ENCODE measurements around the gene LDLRAD1.
"Not testable (repeated sequence)": the region's sequence is repeated elsewhere in the genome, so short reads cannot be mapped to it uniquely, and the experiment has no call there.

Gene LDLRAD1

DNA sequence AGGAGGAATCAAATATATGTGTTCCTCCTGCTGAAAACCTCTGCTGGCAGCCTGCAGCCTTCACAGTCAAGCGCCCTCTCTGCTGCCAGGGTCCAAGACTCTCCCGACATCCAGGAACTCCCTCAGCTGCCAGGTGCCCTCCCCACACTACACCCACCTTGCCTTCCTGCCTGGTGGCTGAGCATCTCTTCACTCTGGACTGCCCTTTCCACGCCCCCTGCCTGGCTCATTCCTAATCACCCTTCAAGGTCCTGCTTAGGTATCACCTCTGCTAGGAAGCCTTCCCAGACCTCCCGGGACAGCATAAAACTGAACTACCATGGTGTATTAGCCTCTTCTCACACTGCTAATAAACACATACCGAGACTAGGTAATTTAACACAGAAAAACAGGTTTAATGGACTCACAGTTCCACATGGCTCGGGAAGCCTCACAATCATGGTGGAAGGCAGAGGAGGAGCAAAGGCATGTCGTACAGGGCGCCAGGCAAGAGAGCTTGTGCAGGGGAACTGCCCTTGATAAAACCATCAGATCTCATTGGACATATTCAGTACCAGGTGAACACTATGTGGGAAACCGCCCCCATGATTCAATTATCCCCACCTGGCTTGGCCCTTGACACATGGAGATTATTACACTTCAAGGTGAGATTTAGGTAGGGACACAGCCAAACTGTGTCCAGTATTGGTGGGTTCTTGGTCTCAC is 15.3 kb downstream of the LDLRAD1 start:
- no peak overlapping the region for H3K4me3 ChIP-seq (ENCODE audit: control insufficient read depth, low read depth, low read length)
- TF ChIP-seq, protein P1, sequence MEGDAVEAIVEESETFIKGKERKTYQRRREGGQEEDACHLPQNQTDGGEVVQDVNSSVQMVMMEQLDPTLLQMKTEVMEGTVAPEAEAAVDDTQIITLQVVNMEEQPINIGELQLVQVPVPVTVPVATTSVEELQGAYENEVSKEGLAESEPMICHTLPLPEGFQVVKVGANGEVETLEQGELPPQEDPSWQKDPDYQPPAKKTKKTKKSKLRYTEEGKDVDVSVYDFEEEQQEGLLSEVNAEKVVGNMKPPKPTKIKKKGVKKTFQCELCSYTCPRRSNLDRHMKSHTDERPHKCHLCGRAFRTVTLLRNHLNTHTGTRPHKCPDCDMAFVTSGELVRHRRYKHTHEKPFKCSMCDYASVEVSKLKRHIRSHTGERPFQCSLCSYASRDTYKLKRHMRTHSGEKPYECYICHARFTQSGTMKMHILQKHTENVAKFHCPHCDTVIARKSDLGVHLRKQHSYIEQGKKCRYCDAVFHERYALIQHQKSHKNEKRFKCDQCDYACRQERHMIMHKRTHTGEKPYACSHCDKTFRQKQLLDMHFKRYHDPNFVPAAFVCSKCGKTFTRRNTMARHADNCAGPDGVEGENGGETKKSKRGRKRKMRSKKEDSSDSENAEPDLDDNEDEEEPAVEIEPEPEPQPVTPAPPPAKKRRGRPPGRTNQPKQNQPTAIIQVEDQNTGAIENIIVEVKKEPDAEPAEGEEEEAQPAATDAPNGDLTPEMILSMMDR (IDR thresholded peaks at IDR 0.05; ENCODE audit: control insufficient read depth, insufficient read depth, low read depth, low read length, missing control alignments) = no peak
- DNase-seq (ENCODE audit: low read depth) = no peak

DNA sequence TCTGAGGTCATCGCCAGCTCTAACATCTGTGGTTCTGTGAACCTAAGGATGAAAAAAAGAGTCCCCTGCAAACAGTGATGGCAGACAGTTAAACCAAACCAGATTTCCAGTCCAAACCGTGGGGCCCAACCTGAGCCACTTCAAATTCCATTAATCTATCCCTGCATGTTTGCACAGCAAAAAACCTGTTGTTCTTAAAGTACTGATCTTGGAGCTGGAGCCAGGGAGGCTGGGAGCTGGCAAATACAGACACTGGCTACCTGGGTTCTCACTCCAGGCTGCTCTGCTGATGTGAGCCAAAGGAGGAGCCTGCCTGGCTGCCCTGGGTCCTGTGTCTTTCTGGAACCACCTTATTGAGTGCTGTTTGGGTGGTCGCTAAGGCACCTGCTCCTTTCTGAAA is 16.4 kb downstream of the LDLRAD1 start:
- TF ChIP-seq, protein P1 (IDR thresholded peaks at IDR 0.05; ENCODE audit: control insufficient read depth, insufficient read depth, low read depth, low read length, missing control alignments) = no peak
- no peak for DNase-seq (ENCODE audit: low read depth)
- no peak overlapping the region for H3K4me3 ChIP-seq (ENCODE audit: control insufficient read depth, low read depth, low read length)

DNA sequence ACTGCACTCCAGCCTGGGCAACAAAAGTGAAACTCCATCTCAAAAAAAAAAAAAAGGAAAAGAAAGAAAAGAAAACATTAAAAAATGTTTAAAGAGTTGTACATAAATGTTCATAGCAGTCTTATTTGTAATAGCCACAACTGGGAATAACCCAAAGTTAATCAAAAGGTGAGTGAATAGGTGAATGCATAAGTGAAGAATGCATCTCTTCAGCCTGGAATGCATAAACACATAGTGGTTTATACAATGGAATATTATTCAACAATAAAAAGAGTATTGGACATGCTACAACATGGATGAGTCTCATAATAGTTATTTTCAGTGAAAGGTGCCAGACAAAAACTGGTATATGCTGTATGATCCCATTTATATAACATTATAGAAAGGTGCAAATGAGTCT is 18.1 kb downstream of the LDLRAD1 start:
- no peak overlapping the region for H3K4me3 ChIP-seq (ENCODE audit: control insufficient read depth, low read depth, low read length)
- TF ChIP-seq, protein P1 (IDR thresholded peaks at IDR 0.05; ENCODE audit: control insufficient read depth, insufficient read depth, low read depth, low read length, missing control alignments) = no peak
- no peak for DNase-seq (ENCODE audit: low read depth)

DNA sequence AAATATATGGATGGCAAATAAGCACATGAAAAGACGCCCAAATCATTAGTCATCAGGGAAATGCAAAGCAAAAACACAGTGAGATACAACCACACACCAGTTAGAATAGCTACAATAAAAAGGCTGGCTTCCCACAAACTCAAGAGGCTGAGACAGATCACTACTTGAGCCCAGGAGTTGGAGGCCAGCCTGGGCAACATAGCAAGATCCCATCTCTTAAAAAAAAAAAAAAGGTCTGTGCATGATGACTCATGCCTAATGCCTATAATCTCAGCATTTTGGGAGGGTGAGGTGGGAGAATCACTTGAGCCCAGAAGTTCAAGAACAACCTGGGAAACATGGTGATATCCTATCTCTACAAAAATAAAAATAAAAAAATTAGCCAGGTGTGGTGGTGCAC is 19.8 kb downstream of the LDLRAD1 start:
- DNase-seq (ENCODE audit: low read depth) = no peak
- TF ChIP-seq, protein P1 (IDR thresholded peaks at IDR 0.05; ENCODE audit: control insufficient read depth, insufficient read depth, low read depth, low read length, missing control alignments) = no peak
- no peak overlapping the region for H3K4me3 ChIP-seq (ENCODE audit: control insufficient read depth, low read depth, low read length)

DNA sequence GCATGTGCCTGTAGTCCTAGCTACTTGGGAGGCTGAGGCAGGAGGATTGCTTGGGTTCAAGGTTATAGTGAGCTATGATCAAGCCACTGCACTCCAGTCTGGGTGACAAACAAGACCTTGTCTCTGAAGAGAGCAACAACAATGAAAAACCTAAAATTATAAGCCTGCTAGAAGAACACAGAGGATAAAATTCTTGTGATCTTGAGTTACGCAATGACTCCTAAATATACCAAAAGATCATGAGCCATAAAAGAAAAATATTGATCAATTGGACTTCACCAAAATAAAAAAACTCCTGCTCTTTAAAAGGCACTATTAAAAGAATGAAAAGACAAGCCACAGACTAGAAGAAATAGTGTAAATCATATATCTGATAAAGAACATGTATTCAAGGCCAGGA is 22.3 kb downstream of the LDLRAD1 start:
- no peak overlapping the region for H3K4me3 ChIP-seq (ENCODE audit: control insufficient read depth, low read depth, low read length)
- no peak for DNase-seq (ENCODE audit: low read depth)
- TF ChIP-seq, protein P1 (IDR thresholded peaks at IDR 0.05; ENCODE audit: control insufficient read depth, insufficient read depth, low read depth, low read length, missing control alignments) = no peak

DNA sequence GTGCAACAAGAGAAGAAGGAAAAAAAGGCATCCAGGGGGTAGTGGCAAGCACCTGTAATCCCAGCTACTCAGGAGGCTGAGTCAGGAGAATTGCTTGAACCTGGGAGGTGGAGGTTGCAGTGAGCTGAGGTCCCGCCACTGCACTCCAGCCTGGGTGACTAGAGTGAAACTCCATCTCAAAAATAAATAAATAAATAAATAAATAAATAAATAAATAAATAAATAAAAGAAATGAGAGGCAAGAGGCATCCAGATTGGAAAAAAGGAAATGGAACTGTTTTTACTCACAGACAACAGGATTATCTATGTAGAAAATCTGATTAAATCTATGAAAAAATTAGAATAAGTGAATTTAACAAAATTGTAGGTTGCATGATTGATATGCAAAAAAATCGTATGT is 23.5 kb downstream of the LDLRAD1 start:
- not testable (repeated sequence) for DNase-seq (ENCODE audit: low read depth); H3K4me3 ChIP-seq (ENCODE audit: control insufficient read depth, low read depth, low read length)

DNA sequence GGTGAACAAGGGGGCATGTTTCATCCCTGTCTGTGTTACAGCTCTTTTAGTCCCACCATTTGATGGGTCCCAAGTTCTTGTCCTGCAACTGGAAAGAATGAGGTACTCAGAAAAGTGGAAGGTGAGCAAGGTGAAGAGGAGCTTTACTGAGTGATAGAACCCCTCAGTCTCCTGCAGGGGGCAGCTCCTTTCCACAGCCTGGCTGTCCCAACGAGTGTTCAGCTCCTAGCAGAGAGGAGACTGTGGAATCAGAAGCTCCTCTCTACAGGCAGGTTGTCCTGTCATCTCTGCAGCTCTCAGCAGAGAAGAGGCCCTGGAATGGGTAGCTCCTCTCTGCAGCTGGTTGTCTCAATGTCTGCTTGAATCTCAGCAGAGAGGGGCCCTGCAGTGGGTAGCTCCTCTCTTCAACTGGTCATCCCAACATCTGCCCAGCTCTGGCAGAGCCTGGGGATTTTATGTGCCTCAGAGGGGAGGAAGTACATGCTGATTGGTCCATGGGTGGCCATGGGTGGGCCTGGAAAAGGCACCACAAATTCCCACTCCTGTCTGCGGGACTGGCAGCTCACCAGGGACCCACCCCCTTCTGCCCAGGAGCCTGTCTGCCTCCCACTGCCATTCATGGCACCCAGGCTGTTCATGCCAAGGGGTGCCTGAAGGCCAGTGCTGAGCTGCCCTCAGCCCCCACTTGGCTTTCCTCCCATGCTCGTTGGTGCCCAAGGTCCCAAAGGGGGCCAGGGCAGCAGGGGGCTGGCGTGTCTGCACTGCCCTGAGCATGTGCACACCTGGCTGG is 25.7 kb downstream of the LDLRAD1 start:
- TF ChIP-seq, protein P1 (IDR thresholded peaks at IDR 0.05; ENCODE audit: control insufficient read depth, insufficient read depth, low read depth, low read length, missing control alignments) = peak; percentile 34
- no peak overlapping the region for H3K4me3 ChIP-seq (ENCODE audit: control insufficient read depth, low read depth, low read length)
- no peak for DNase-seq (ENCODE audit: low read depth)
